Psoas muscle (tissue), 8 donors: Measurements from ENCODE around the gene RNF152. TPM values are rescaled to one million over a fixed set of nuclear protein-coding genes. Genes with fewer than 3 reads are reported as not detected.

ENCODE experiments used
- ATAC-seq, 4 donors: fragments of 200-7000 bp; cut with Tn5 transposase; one replicate each; pipeline ENCODE4 v1.9.1; 2020; ENCODE audit warnings: moderate library complexity in 3 of 4, mild to moderate bottlenecking in 2 of 4
- DNase-seq, 2 donors: peaks; one replicate each; pipeline ENCODE4 v3.0.0-alpha.2; 2020
- H3K27ac ChIP-seq: fragments of 200-600 bp; one replicate; pipeline ENCODE4 v1.8.0; 2022
- H3K27me3 ChIP-seq, 3 donors: fragments of 200-600 bp in 1 of 3; one replicate each; pipeline versions ENCODE4 v1.6.1 to v1.8.0; 2013 to 2022; ENCODE audit warnings: low read length in 2 of 3, mild to moderate bottlenecking in 2 of 3, moderate library complexity in 1 of 3; ENCODE audit not compliant: insufficient read depth in 3 of 3
- H3K36me3 ChIP-seq, 2 donors: fragments of 200-600 bp in 1 of 2; one replicate each; pipeline versions ENCODE4 v1.6.1 to v1.8.0; 2013 to 2022; ENCODE audit warnings: low read depth in 1 of 2, mild to moderate bottlenecking in 1 of 2, moderate library complexity in 1 of 2; ENCODE audit not compliant: insufficient read depth in 1 of 2
- H3K4me1 ChIP-seq: fragments of 200-600 bp; one replicate; pipeline ENCODE4 v1.8.0; 2022
- H3K4me3 ChIP-seq: fragments of 200-600 bp; one replicate; pipeline ENCODE4 v1.8.0; 2022; ENCODE audit warnings: mild to moderate bottlenecking
- H3K9me3 ChIP-seq: fragments of 200-600 bp; one replicate; pipeline ENCODE4 v1.8.0; 2022
- WGBS, 3 donors: extraction: QIAGEN DNeasy Blood & Tissue Kit; methylation state at CpG; one replicate each; pipeline versions ENCODE4 v1.1.6 to v1.1.7; 2013; 5-methylcytosine and 5-hydroxymethylcytosine counted together
- intact Hi-C, 2 donors: fragments of 100-400 bp; cut with DNase I; formaldehyde crosslinking; loops; one replicate each; pipeline versions ENCODE4 v1.11.0 to v1.14.2; 2022
- polyA plus RNA-seq, 3 donors: library from polyadenylated mRNA; stranded (reverse); fragments of 200-250 nt; gene quantifications; one replicate each; pipeline ENCODE4 v1.2.3, GENCODE V29; 2013
- total RNA-seq, 4 donors: library from RNA; stranded (reverse); fragmentation: NEBNext Ultra II Directional in 2 of 4; extraction: Animal tissue kit (Norgen Biotek cat#: 25700) in 2 of 4; gene quantifications; one replicate each; pipeline versions ENCODE4 v1.2.1 to v1.2.4, GENCODE V29; 2021 to 2023
- TF ChIP-seq, protein P1 (sequence below): fragments of 200-600 bp; IDR thresholded peaks from one replicate; pipeline ENCODE4 v1.8.0; 2022; ENCODE audit warnings: antibody characterized with exemption
- donor health status: healthy with polysubstance abuse.
- donor health status: DM: no; HTN: no; CAD: no; lungs with moderate emphysema.
- donor health status: Bipolar disorder and iron deficiency.
- donor health status: healthy.
- donor health status: DM: yes; HTN: yes; CAD: no.
- donor health status: DM: no; HTN: no; CAD: no.
- donor health status: DM: no; HTN: no; CAD: no.
- donor health status: DM: yes; HTN: yes; CAD: no.

The RNF152 gene
- total and polyA plus RNA-seq, 7 donors: 0.48 to 4.0 (median 2.5) TPM

DNA sequence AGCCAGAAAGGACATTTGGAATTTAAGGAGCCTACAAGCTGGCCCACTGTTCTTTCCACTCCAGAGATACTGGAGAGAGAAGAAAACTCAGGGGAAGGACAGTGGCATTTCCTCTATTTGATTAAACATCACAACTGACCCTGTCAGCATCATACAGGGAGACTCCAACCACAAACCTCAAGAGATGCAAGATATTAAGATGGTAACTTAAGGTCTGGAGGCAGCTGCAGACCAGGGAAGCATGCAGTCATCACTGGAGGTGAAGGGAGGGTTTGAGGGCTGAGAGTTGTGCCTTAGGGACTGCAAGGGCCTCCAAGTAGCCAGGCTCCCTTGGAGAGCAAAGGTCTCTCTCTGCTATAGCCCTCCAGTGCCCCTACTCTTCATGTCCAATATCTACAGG lies 67.4 kb downstream of the RNF152 start:
- TF ChIP-seq, protein P1, sequence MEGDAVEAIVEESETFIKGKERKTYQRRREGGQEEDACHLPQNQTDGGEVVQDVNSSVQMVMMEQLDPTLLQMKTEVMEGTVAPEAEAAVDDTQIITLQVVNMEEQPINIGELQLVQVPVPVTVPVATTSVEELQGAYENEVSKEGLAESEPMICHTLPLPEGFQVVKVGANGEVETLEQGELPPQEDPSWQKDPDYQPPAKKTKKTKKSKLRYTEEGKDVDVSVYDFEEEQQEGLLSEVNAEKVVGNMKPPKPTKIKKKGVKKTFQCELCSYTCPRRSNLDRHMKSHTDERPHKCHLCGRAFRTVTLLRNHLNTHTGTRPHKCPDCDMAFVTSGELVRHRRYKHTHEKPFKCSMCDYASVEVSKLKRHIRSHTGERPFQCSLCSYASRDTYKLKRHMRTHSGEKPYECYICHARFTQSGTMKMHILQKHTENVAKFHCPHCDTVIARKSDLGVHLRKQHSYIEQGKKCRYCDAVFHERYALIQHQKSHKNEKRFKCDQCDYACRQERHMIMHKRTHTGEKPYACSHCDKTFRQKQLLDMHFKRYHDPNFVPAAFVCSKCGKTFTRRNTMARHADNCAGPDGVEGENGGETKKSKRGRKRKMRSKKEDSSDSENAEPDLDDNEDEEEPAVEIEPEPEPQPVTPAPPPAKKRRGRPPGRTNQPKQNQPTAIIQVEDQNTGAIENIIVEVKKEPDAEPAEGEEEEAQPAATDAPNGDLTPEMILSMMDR: no peak
- no peaks in the 10 kb centered on the region for H3K9me3 ChIP-seq
- no peak overlapping the region for H3K4me3 ChIP-seq
- no peaks in the 10 kb centered on the region for H3K4me1 ChIP-seq
- ATAC-seq (no peak), DNase-seq (no peak)
- intact Hi-C loops: no loop called here
- H3K27me3 ChIP-seq: no peaks in the 10 kb centered on the region
- no peak overlapping the region for H3K27ac ChIP-seq
- H3K36me3 ChIP-seq: no peaks in the 10 kb centered on the region

DNA sequence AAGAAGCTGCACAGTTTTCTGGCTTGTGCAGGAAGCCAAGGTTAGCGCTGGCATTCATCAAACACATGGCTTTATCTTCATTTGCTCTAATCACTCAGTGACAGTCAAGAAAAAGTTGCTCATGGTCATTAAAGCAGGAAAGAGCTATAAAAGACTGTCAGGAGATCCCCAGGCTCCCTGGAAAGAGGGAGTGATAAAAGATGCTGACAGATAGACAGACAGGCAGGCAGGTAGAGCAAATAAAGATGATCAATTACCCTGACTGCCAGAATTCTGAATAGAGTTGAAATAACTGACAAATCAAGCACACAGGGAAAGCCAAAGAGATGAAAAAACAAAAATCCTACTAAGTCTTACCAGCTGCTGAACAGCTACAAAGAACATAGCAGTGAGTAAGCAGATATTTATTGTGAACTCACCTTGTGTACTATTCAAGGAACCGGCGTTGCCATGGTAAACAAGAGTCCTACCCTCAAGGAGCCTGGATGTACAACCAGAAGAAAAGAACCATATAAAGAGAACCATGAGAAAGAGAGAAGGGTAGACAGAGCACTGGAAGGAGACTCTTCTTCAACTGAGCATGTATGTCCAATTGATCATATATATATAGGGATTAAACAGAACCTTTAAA lies 68.0 kb downstream of the RNF152 start:
- Histone ChIP-seq H3K9me3 (no peaks in the 10 kb centered on the region), H3K27ac (no peak overlapping the region), H3K27me3 (no peaks in the 10 kb centered on the region), H3K4me1 (no peaks in the 10 kb centered on the region), H3K36me3 (no peaks in the 10 kb centered on the region), H3K4me3 (no peak overlapping the region)
- ATAC-seq (no peak), DNase-seq (no peak)
- 83 to 88% (median 85%) methylated on average over 3 of the region's 3 CpGs for WGBS, 3 donors
- TF ChIP-seq, protein P1: no peak
- intact Hi-C loops: no loop called here

DNA sequence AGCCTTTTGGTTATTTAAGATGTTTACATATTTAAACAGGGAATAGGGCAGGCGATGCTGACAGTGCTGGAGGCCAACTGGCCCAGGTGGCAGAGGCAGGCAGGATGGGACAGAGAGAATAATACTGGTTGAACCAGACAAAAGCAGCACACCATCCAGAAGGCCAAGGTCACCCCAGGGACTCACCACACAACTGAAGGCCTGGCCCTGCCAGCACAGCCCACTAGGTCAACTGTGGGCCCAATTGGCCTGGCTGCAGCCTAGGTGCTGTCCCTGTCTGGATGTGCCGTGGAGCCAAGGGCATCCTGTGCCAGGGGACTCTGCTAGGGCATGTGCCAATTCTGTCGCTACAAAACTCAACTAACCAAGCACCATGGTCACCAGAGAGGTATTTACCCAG lies 69.2 kb downstream of the RNF152 start:
- Histone ChIP-seq H3K36me3 (no peaks in the 10 kb centered on the region), H3K9me3 (no peaks in the 10 kb centered on the region), H3K4me3 (no peak overlapping the region), H3K27ac (no peak overlapping the region), H3K27me3 (no peaks in the 10 kb centered on the region), H3K4me1 (no peaks in the 10 kb centered on the region)
- WGBS, 3 donors: 83 to 92% (median 85%) methylated on average over 3 of the region's 3 CpGs
- TF ChIP-seq, protein P1: no peak
- no peak for ATAC-seq
- intact Hi-C loops: no loop called here
- DNase-seq: no peak

- no peaks in the 10 kb centered on the region for H3K36me3 ChIP-seq
- no peak overlapping the region for H3K27ac ChIP-seq
- no peaks in the 10 kb centered on the region for H3K4me1 ChIP-seq
- TF ChIP-seq, protein P1: no peak
- no peaks in the 10 kb centered on the region for H3K9me3 ChIP-seq
- intact Hi-C loops: no loop called here
- 90 to 94% (median 94%) methylated on average over 4 of the region's 4 CpGs for WGBS, 3 donors
- ATAC-seq: no peak
- DNase-seq: no peak
- no peak overlapping the region for H3K4me3 ChIP-seq
- H3K27me3 ChIP-seq: no peaks in the 10 kb centered on the region
Observed at GRCh38 chr18:61822879-61823278, 69.9 kb downstream of the RNF152 start.

GRCh38 chr18:61821748-61822147 lies 71.1 kb downstream of the RNF152 start:
- Histone ChIP-seq H3K9me3 (no peaks in the 10 kb centered on the region), H3K27me3 (no peaks in the 10 kb centered on the region), H3K4me1 (no peaks in the 10 kb centered on the region), H3K4me3 (no peak overlapping the region), H3K36me3 (no peaks in the 10 kb centered on the region), H3K27ac (no peak overlapping the region)
- intact Hi-C loops: no loop called here
- no peak for DNase-seq
- TF ChIP-seq, protein P1: no peak
- 68 to 77% (median 70%) methylated on average over 4 of the region's 4 CpGs for WGBS, 3 donors
- ATAC-seq: no peak
